GM19438 (cell line): ENCODE results near the gene KRTAP5-4.
"Not testable (repeated sequence)": the region's sequence is repeated elsewhere in the genome, so short reads cannot be mapped to it uniquely, and the experiment has no call there.

Source experiments
- ATAC-seq: cut with Tn5 transposase; IDR thresholded peaks from one replicate; pipeline ENCODE4 v1.9.1; 2021; ENCODE audit warnings: low read depth; ENCODE audit not compliant: unreplicated experiment

KRTAP5-4 gene

GRCh38 chr11:1653541-1654387 lies 31.8 kb upstream of the KRTAP5-4 start:
- no peak for ATAC-seq

- no peak for ATAC-seq
Measured at GRCh38 chr11:1652771-1653540, 31.0 kb upstream of the KRTAP5-4 start.

GRCh38 chr11:1652442-1652770 lies 30.5 kb upstream of the KRTAP5-4 start:
- ATAC-seq = no peak

GRCh38 chr11:1652026-1652425 lies 30.1 kb upstream of the KRTAP5-4 start:
- no peak for ATAC-seq

GRCh38 chr11:1651411-1651980 lies 29.6 kb upstream of the KRTAP5-4 start:
- ATAC-seq = no peak

GRCh38 chr11:1650918-1651262 lies 29.0 kb upstream of the KRTAP5-4 start:
- no peak for ATAC-seq

- ATAC-seq = no peak
Measured at GRCh38 chr11:1650034-1650917, 28.3 kb upstream of the KRTAP5-4 start.

GRCh38 chr11:1648653-1649420 lies 26.9 kb upstream of the KRTAP5-4 start:
- no peak for ATAC-seq

GRCh38 chr11:1647901-1648652 lies 26.1 kb upstream of the KRTAP5-4 start:
- ATAC-seq = no peak

- not testable (repeated sequence) for ATAC-seq
Measured at GRCh38 chr11:1646540-1646939, 24.6 kb upstream of the KRTAP5-4 start.

- no peak for ATAC-seq
Measured at GRCh38 chr11:1645357-1645821, 23.5 kb upstream of the KRTAP5-4 start.

- ATAC-seq = no peak
Measured at GRCh38 chr11:1644601-1645356, 22.8 kb upstream of the KRTAP5-4 start.

GRCh38 chr11:1643146-1643690 lies 21.3 kb upstream of the KRTAP5-4 start:
- no peak for ATAC-seq

- ATAC-seq = no peak
Measured at GRCh38 chr11:1642288-1643145, 20.6 kb upstream of the KRTAP5-4 start.

GRCh38 chr11:1641096-1641495 lies 19.2 kb upstream of the KRTAP5-4 start:
- no peak for ATAC-seq

GRCh38 chr11:1640076-1640946 lies 18.4 kb upstream of the KRTAP5-4 start:
- ATAC-seq = no peak
